Heart right ventricle (tissue), 16 donors: ENCODE measurements around the gene ANKRD62. TPM values are rescaled to one million over a fixed set of nuclear protein-coding genes. Genes with fewer than 3 reads are reported as not detected.

Source experiments
- ATAC-seq, 8 donors: fragments of 200-7000 bp; cut with Tn5 transposase; one replicate each; pipeline ENCODE4 v1.9.1; 2020; ENCODE audit warnings: mild to moderate bottlenecking in 8 of 8, moderate library complexity in 8 of 8, moderate number of reproducible peaks in 1 of 8
- DNase-seq, 2 donors: peaks; one replicate each; pipeline ENCODE4 v3.0.0-alpha.2; 2020
- H3K27ac ChIP-seq, 10 donors: fragments of 200-600 bp; sonication (generic) in 2 of 10; one replicate each; pipeline versions ENCODE4 v1.5.0 to v1.8.0; 2020 to 2022; ENCODE audit warnings: mild to moderate bottlenecking in 3 of 10
- H3K27me3 ChIP-seq, 7 donors: fragments of 200-600 bp; one replicate each; pipeline ENCODE4 v1.8.0; 2021 to 2022; ENCODE audit warnings: mild to moderate bottlenecking in 2 of 7
- H3K36me3 ChIP-seq, 9 donors: fragments of 200-600 bp; sonication (generic) in 1 of 9; one replicate each; pipeline versions ENCODE4 v1.5.0 to v1.8.0; 2020 to 2022; ENCODE audit warnings: mild to moderate bottlenecking in 2 of 9
- H3K4me1 ChIP-seq, 9 donors: fragments of 200-600 bp; sonication (generic) in 1 of 9; one replicate each; pipeline versions ENCODE4 v1.5.0 to v1.8.0; 2020 to 2022; ENCODE audit warnings: mild to moderate bottlenecking in 4 of 9
- H3K4me3 ChIP-seq, 10 donors: fragments of 200-600 bp; sonication (generic) in 2 of 10; one replicate each; pipeline versions ENCODE4 v1.5.0 to v1.8.0; 2020 to 2022; ENCODE audit warnings: mild to moderate bottlenecking in 7 of 10, moderate library complexity in 2 of 10
- H3K9me3 ChIP-seq, 11 donors: fragments of 200-600 bp in 10 of 11; sonication (generic) in 2 of 11; one replicate each; pipeline versions ENCODE4 v1.5.0 to v1.8.0; 2013 to 2022; ENCODE audit warnings: mild to moderate bottlenecking in 2 of 11, control low read depth in 1 of 11, moderate library complexity in 1 of 11
- WGBS, 2 donors: extraction: QIAGEN DNeasy Blood & Tissue Kit; methylation state at CpG; one replicate each; pipeline ENCODE4 v1.1.7; 2013; ENCODE audit warnings: inconsistent platforms in 1 of 2; 5-methylcytosine and 5-hydroxymethylcytosine counted together
- intact Hi-C, 10 donors: fragments of 100-400 bp; cut with DNase I; formaldehyde crosslinking; loops; one replicate each; pipeline versions ENCODE4 v1.11.1 to v1.14.2; 2022
- polyA plus RNA-seq, 2 donors: library from polyadenylated mRNA; stranded (reverse); fragments of 200-250 nt; gene quantifications; one replicate each; pipeline ENCODE4 v1.2.3, GENCODE V29; 2013
- total RNA-seq, 10 donors: library from RNA; stranded (reverse); fragmentation: NEBNext Ultra II Directional in 3 of 10; extraction: Animal tissue kit (Norgen Biotek cat#: 25700) in 3 of 10; gene quantifications; one replicate each; pipeline versions ENCODE4 v1.2.1 to v1.2.4, GENCODE V29; 2021 to 2023
- TF ChIP-seq, protein P1 (sequence below), 9 donors: fragments of 200-600 bp; sonication (generic) in 2 of 9; IDR thresholded peaks; one replicate each; pipeline versions ENCODE4 v1.5.0 to v1.8.0; 2021 to 2022; ENCODE audit warnings: antibody characterized with exemption in 9 of 9, mild to moderate bottlenecking in 5 of 9, moderate library complexity in 1 of 9
- donor health status: Arrhythmogenic right ventricular cardiomyopathy.
- donor health status: ischemic (EF 13 %, LVEDD 7.1; RV severe dilation, severe dysfunction).
- donor health status: healthy with polysubstance abuse.
- donor health status: DM: no; HTN: yes; CAD: no.
- donor health status: DM: no; HTN: no; CAD: no.
- donor health status: ischemic (EF 25% LVEDD 6.9; RV normal size, moderate dysfunction).
- donor health status: ischemic (EF 25% LVEDD 5.7; RV mildly dilated, moderate dysfunction).
- donor health status: healthy.
- donor health status: DM: yes; HTN: yes; CAD: no.
- donor health status: Ischemic cardiomyopathy.
- donor health status: ischemic (EF 35%, LVEDD 5.7; RV mildly dilated, moderate dysfunction).
- donor health status: nonischemic (EF 11% LVEDD 7.7; RV severe dilation, severe dysfunction).
- donor health status: DM: yes; HTN: yes; CAD: no.
- donor health status: PGD.
- donor health status: ischemic (EF 29% LVEDD 5.4; RV normal size, mild dysfunction).
- donor health status: nonischemic (EF 23%, LVEDD 6.1; RV moderate dilation, normal function).

The ANKRD62 gene
- total and polyA plus RNA-seq, 12 donors, result not detected

DNA sequence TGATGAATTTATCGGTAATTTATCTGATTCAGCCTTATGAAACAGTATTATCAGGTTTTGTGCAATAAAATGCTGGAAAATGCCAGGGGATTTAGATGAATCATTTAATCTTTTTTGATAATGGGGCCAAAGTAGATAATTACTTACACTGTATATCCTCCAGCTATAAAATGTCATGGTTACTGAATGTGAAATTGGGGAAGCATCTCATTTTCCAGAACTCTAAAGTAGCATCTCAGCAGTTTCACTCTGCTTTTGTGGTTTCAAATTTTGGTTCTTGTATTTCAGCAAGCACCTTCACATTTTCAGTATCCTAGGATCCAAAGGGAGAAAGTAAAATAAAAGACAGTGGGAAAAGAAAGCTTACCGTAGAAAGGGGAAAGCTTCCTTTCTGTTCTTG, 12.8 kb downstream of the ANKRD62 start:
- Histone ChIP-seq H3K9me3 (no peaks in the 10 kb centered on the region), H3K27me3 (peaks cover 0 to 20% (median 0%) of the 10 kb centered on the region in 7 donors), H3K27ac (no peak overlapping the region), H3K36me3 (no peaks in the 10 kb centered on the region), H3K4me1 (no peaks in the 10 kb centered on the region), H3K4me3 (no peak overlapping the region)
- intact Hi-C loops, result loop anchor here in 1 of 10 donors (10.0 kb wide), 1 partner anchor 1232 kb away; no protein-coding TSS in a partner anchor
- DNase-seq (no peak), ATAC-seq (no peak)
- TF ChIP-seq, protein P1, sequence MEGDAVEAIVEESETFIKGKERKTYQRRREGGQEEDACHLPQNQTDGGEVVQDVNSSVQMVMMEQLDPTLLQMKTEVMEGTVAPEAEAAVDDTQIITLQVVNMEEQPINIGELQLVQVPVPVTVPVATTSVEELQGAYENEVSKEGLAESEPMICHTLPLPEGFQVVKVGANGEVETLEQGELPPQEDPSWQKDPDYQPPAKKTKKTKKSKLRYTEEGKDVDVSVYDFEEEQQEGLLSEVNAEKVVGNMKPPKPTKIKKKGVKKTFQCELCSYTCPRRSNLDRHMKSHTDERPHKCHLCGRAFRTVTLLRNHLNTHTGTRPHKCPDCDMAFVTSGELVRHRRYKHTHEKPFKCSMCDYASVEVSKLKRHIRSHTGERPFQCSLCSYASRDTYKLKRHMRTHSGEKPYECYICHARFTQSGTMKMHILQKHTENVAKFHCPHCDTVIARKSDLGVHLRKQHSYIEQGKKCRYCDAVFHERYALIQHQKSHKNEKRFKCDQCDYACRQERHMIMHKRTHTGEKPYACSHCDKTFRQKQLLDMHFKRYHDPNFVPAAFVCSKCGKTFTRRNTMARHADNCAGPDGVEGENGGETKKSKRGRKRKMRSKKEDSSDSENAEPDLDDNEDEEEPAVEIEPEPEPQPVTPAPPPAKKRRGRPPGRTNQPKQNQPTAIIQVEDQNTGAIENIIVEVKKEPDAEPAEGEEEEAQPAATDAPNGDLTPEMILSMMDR (IDR thresholded peaks at IDR 0.05), result no peak
- WGBS, 2 donors, result 77 to 79% methylated on average over 2 of the region's 2 CpGs

GRCh38 chr18:12109836-12110235, 16.2 kb downstream of the ANKRD62 start:
- Histone ChIP-seq H3K27ac (no peak overlapping the region), H3K27me3 (peaks cover 0 to 20% (median 0%) of the 10 kb centered on the region in 7 donors), H3K4me3 (no peak overlapping the region), H3K4me1 (no peaks in the 10 kb centered on the region), H3K36me3 (no peaks in the 10 kb centered on the region), H3K9me3 (peaks cover 0 to 5% (median 0%) of the 10 kb centered on the region in 11 donors)
- WGBS, 2 donors, result 86 to 89% methylated on average over 3 of the region's 3 CpGs
- TF ChIP-seq, protein P1 (IDR thresholded peaks at IDR 0.05), result no peak
- intact Hi-C loops, result loop anchor here in 1 of 10 donors (10.0 kb wide), 1 partner anchor 1235 kb away; no protein-coding TSS in a partner anchor
- ATAC-seq (no peak), DNase-seq (no peak)

DNA sequence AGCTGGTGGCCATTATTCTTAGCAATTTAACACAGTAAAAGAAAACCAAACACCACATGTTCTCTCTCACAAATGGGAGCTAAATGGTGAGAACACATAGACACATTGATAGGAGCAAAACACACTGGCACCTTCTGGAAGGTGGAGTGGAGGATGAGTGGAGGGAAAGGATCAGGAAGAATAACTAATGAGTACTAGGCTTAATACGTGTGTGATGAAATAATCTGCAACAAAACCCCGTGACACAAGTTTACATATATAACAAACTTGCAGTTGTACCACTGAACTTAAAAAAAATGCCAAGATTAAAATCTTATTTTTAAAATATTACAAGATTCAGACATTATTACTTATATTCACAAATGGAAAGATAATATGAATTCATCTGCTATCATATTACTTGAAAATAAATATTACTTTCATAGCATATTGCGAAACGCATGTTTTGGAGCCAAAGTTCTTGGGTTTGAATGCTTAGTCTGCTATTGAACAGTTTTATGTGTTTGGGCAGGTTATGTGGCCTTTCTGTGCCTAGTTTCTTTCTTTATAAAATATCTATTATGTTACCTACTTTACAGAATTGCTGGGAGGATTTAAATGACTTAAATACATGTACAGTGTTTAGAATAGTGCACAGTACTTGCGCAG, 20.5 kb downstream of the ANKRD62 start:
- TF ChIP-seq, protein P1 (IDR thresholded peaks at IDR 0.05), result no peak
- H3K27ac ChIP-seq, result no peak overlapping the region
- 88 to 92% methylated on average over 5 of the region's 5 CpGs for WGBS, 2 donors
- no peaks in the 10 kb centered on the region for H3K4me1 ChIP-seq
- ATAC-seq (no peak), DNase-seq (no peak)
- H3K27me3 ChIP-seq, result peaks cover 0 to under 1% (median 0%) of the 10 kb centered on the region in 7 donors
- peaks cover 0 to 5% (median 0%) of the 10 kb centered on the region in 11 donors for H3K9me3 ChIP-seq
- H3K36me3 ChIP-seq, result no peaks in the 10 kb centered on the region
- H3K4me3 ChIP-seq, result no peak overlapping the region
- intact Hi-C loops, result no loop called here

- Histone ChIP-seq H3K27ac (no peak overlapping the region), H3K4me3 (no peak overlapping the region), H3K36me3 (no peaks in the 10 kb centered on the region), H3K9me3 (no peaks in the 10 kb centered on the region), H3K4me1 (no peaks in the 10 kb centered on the region), H3K27me3 (peaks cover 0 to 5% (median 0%) of the 10 kb centered on the region in 7 donors)
- TF ChIP-seq, protein P1 (IDR thresholded peaks at IDR 0.05), result no peak
- ATAC-seq (no peak), DNase-seq (no peak)
- intact Hi-C loops, result no loop called here
- 92 to 95% methylated on average over 2 of the region's 2 CpGs for WGBS, 2 donors
Observed at GRCh38 chr18:12119358-12119757, 25.7 kb downstream of the ANKRD62 start.
